ENCODE results near the gene XXYLT1. TPM values are rescaled to one million over a fixed set of nuclear protein-coding genes. Genes with fewer than 3 reads are reported as not detected.

The XXYLT1 gene
- total RNA-seq, 4 donors from 2014 or later: 5.4 to 18.2 (median 6.9) TPM

- DNase-seq: peak in 1 of 3 donors; percentile 62
- H3K36me3 ChIP-seq: no peaks in the 10 kb centered on the region
- TF ChIP-seq POLR2A (IDR thresholded peaks at IDR 0.05) (no peak), CTCF (IDR thresholded peaks at IDR 0.05) (no peak)
- H3K27me3 ChIP-seq: no peaks in the 10 kb centered on the region
- H3K9me3 ChIP-seq: no peaks in the 10 kb centered on the region
- H3K4me1 ChIP-seq: peaks cover 0 to 7% (median 3%) of the 10 kb centered on the region in 4 donors
- peak overlapping the region in 1 of 4 donors; percentile 1 for H3K27ac ChIP-seq
- H3K4me3 ChIP-seq: no peak overlapping the region
These were observed 168.1 kb downstream of the XXYLT1 start for GRCh38 chr3:195102609-195103467.

GRCh38 chr3:195101927-195102608, 168.9 kb downstream of the XXYLT1 start:
- Histone ChIP-seq H3K4me3 (no peak overlapping the region), H3K27ac (peak overlapping the region in 1 of 4 donors; percentile 1), H3K36me3 (no peaks in the 10 kb centered on the region), H3K9me3 (no peaks in the 10 kb centered on the region), H3K27me3 (no peaks in the 10 kb centered on the region), H3K4me1 (peaks cover 0 to 7% (median 3%) of the 10 kb centered on the region in 4 donors)
- no peak for DNase-seq
- no peak for TF ChIP-seq POLR2A (IDR thresholded peaks at IDR 0.05)
- no peak for TF ChIP-seq CTCF (IDR thresholded peaks at IDR 0.05)

GRCh38 chr3:195101001-195101583, 169.9 kb downstream of the XXYLT1 start:
- Histone ChIP-seq H3K9me3 (no peaks in the 10 kb centered on the region), H3K4me3 (no peak overlapping the region), H3K36me3 (no peaks in the 10 kb centered on the region), H3K4me1 (no peaks in the 10 kb centered on the region), H3K27me3 (no peaks in the 10 kb centered on the region), H3K27ac (peak overlapping the region in 2 of 4 donors; percentile 44 to 59)
- TF ChIP-seq POLR2A (IDR thresholded peaks at IDR 0.05) (no peak), CTCF (IDR thresholded peaks at IDR 0.05) (no peak)
- peak in 2 of 3 donors; percentile 43 to 64 for DNase-seq

- Histone ChIP-seq H3K4me3 (no peak overlapping the region), H3K9me3 (no peaks in the 10 kb centered on the region), H3K4me1 (peaks cover 0 to 3% (median 0%) of the 10 kb centered on the region in 4 donors), H3K36me3 (no peaks in the 10 kb centered on the region), H3K27me3 (no peaks in the 10 kb centered on the region), H3K27ac (no peak overlapping the region)
- TF ChIP-seq POLR2A (IDR thresholded peaks at IDR 0.05): no peak
- no peak for DNase-seq
These were observed 170.8 kb downstream of the XXYLT1 start for GRCh38 chr3:195099951-195100785.

- TF ChIP-seq CTCF (IDR thresholded peaks at IDR 0.05) (no peak), POLR2A (IDR thresholded peaks at IDR 0.05) (no peak)
- Histone ChIP-seq H3K27ac (no peak overlapping the region), H3K4me1 (peaks cover 0 to 10% (median 5%) of the 10 kb centered on the region in 4 donors), H3K36me3 (no peaks in the 10 kb centered on the region), H3K9me3 (no peaks in the 10 kb centered on the region), H3K4me3 (no peak overlapping the region), H3K27me3 (no peaks in the 10 kb centered on the region)
- no peak for DNase-seq
These were observed 172.0 kb downstream of the XXYLT1 start for GRCh38 chr3:195098741-195099525.
